ENCODE data around the gene PCCA. TPM values are rescaled to one million over a fixed set of nuclear protein-coding genes. Genes with fewer than 3 reads are reported as not detected.
"Not testable (repeated sequence)": the region's sequence is repeated elsewhere in the genome, so short reads cannot be mapped to it uniquely, and the experiment has no call there.

PCCA gene
- total RNA-seq, 1 donor from 2014 or later, result 6.4 TPM

GRCh38 chr13:100306434-100306999 lies 217.6 kb downstream of the PCCA start:
- Mint-ChIP-seq H3K4me1 (no peaks in the 10 kb centered on the region), H3K27ac (no peak overlapping the region)
- intact Hi-C loops (cut with micrococcal nuclease), result no loop called here

DNA sequence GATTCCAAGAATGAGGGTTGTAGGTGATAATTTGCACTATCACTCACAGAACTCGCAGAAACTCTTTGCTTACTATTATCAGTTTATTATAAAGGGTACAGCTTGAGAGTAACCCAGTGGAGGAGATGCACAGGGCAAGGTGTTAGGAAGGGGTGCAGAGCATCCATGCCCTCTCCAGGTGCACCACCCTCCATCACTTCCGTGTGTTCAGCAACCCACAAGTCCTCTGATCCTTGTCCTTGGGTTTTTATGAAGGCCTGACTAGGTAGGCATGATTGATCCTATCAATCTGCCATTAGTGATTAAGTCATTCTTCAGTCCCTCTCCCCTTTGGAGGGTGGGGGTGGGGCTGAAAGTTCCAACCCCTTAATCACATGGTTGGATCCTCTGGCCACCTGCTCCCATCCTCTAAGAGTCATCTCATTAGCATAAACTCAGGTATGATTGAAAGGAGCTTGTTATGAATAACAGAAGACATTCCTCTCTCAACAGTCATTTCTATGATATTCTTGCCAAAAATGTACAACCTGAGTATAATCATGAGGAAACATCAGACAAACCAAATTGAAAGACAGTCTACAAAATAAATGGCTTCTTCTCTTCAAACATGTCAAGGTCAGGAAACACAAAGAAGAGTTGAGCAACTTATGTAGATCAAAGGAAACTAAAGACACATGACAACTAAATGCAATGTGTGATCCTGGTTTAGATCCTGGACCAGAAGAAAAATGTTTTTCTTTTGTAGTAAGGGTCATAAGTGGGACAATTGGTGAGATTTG lies 225.4 kb downstream of the PCCA start:
- Mint-ChIP-seq H3K36me3 (ENCODE audit: low read depth) (peaks cover 9% of the 10 kb centered on the region), H3K4me1 (no peaks in the 10 kb centered on the region), H3K4me3 (no peak overlapping the region), H3K27ac (no peak overlapping the region), H3K27me3 (no peaks in the 10 kb centered on the region), H3K9me3 (peaks cover 6% of the 10 kb centered on the region)
- intact Hi-C loops (cut with micrococcal nuclease), result no loop called here
- no peak for DNase-seq

More at GRCh38 chr13:100306434-100306999, 217.6 kb downstream of the PCCA start:
- no peaks in the 10 kb centered on the region for H3K9me3 Mint-ChIP-seq
- H3K36me3 Mint-ChIP-seq (ENCODE audit: low read depth), result peaks cover 1% of the 10 kb centered on the region
- no peak for DNase-seq
- no peaks in the 10 kb centered on the region for H3K27me3 Mint-ChIP-seq
- H3K4me3 Mint-ChIP-seq, result no peak overlapping the region

DNA sequence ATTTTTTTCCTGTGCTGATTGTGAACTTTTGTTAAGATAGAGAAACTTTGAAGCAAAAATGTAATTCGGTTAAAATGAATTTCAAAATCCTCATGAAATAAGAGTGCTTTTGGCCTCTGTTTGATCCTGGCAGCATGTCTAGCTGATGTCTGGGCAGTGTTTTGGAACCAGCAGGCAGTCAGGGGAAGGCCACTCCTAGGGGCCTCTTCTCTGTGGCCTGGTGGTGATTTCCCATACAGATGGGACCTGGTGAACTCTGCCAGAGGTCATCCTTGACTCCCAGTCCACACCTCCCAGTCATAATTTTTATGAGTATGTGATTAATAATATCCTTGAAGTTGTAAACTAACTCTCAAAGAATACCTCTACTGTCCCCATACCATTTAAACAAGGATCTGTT lies 226.6 kb downstream of the PCCA start:
- peaks cover 13% of the 10 kb centered on the region for H3K36me3 Mint-ChIP-seq (ENCODE audit: low read depth)
- H3K27ac Mint-ChIP-seq, result no peak overlapping the region
- peaks cover 12% of the 10 kb centered on the region for H3K9me3 Mint-ChIP-seq
- intact Hi-C loops (cut with micrococcal nuclease), result no loop called here
- H3K4me1 Mint-ChIP-seq, result no peaks in the 10 kb centered on the region
- DNase-seq, result no peak
- no peak overlapping the region for H3K4me3 Mint-ChIP-seq
- H3K27me3 Mint-ChIP-seq, result no peaks in the 10 kb centered on the region

GRCh38 chr13:100318473-100318872 lies 229.6 kb downstream of the PCCA start:
- H3K4me1 Mint-ChIP-seq; DNase-seq; H3K27ac Mint-ChIP-seq; H3K27me3 Mint-ChIP-seq; H3K4me3 Mint-ChIP-seq; intact Hi-C loops (cut with micrococcal nuclease): not testable (repeated sequence)
- Mint-ChIP-seq H3K9me3 (peaks cover 12% of the 10 kb centered on the region), H3K36me3 (ENCODE audit: low read depth) (peaks cover 17% of the 10 kb centered on the region)

DNA sequence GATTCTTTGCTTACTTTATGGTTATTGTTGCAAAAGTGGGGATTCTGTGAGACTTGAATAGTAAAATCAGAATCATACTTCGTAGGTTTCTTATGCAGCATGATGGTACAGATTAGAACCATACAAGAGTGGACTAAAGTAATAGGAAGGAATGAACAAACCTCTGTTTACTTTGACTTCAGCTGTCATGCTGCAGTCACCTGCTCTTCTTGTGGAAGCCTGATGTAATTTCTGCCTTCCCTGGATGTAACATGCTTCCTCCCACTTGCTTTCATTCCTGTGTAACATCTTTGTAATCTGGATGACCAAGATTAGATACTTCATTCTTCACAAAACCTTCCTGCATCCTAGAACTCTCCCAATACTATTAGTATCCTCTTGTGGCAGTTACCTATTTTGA lies 235.0 kb downstream of the PCCA start:
- Mint-ChIP-seq H3K9me3 (peaks cover 8% of the 10 kb centered on the region), H3K4me3 (no peak overlapping the region), H3K36me3 (ENCODE audit: low read depth) (peaks cover 12% of the 10 kb centered on the region), H3K27ac (no peak overlapping the region), H3K27me3 (no peaks in the 10 kb centered on the region), H3K4me1 (no peaks in the 10 kb centered on the region)
- DNase-seq, result no peak
- intact Hi-C loops (cut with micrococcal nuclease), result no loop called here

- H3K27ac Mint-ChIP-seq, result no peak overlapping the region
- DNase-seq, result no peak
Observed at GRCh38 chr13:100330662-100331061, 241.8 kb downstream of the PCCA start.

DNA sequence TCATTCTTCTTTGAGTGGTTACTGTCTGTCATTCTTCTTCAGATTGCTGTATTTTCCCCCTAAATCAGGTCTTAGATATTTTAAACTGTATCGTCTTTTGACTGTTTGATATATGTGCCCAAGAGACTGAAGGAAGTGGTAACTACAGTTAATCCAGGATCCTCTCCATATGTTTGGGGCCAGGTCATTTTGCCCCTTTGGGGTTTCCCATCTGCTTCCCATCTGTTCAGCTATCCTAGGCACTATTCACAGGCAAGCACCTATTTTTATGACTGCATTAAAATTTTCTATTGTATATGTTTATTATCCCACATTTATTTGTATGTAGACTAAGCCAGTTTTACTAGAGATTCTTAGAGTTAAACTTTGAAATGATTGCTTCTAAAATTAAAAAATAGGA lies 244.2 kb downstream of the PCCA start:
- peaks cover 18% of the 10 kb centered on the region for H3K9me3 Mint-ChIP-seq
- H3K4me1 Mint-ChIP-seq, result peaks cover 5% of the 10 kb centered on the region
- no peak for DNase-seq
- H3K4me3 Mint-ChIP-seq, result no peak overlapping the region
- H3K36me3 Mint-ChIP-seq (ENCODE audit: low read depth), result peaks cover 16% of the 10 kb centered on the region
- no peaks in the 10 kb centered on the region for H3K27me3 Mint-ChIP-seq
- intact Hi-C loops (cut with micrococcal nuclease), result no loop called here
- H3K27ac Mint-ChIP-seq, result no peak overlapping the region

More at GRCh38 chr13:100330662-100331061, 241.8 kb downstream of the PCCA start:
- Mint-ChIP-seq H3K4me3 (no peak overlapping the region), H3K9me3 (peaks cover 14% of the 10 kb centered on the region), H3K4me1 (peaks cover 5% of the 10 kb centered on the region), H3K36me3 (ENCODE audit: low read depth) (peaks cover 16% of the 10 kb centered on the region), H3K27me3 (no peaks in the 10 kb centered on the region)
- intact Hi-C loops (cut with micrococcal nuclease), result no loop called here

GRCh38 chr13:100334214-100334613 lies 245.3 kb downstream of the PCCA start:
- intact Hi-C loops (cut with micrococcal nuclease), result no loop called here
- Mint-ChIP-seq H3K4me1 (peaks cover 5% of the 10 kb centered on the region), H3K36me3 (ENCODE audit: low read depth) (peaks cover 15% of the 10 kb centered on the region), H3K27me3 (no peaks in the 10 kb centered on the region), H3K4me3 (no peak overlapping the region), H3K27ac (no peak overlapping the region), H3K9me3 (peaks cover 16% of the 10 kb centered on the region)
- peak; percentile 59 for DNase-seq

- peaks cover 16% of the 10 kb centered on the region for H3K9me3 Mint-ChIP-seq
- H3K4me1 Mint-ChIP-seq, result peaks cover 19% of the 10 kb centered on the region
- H3K4me3 Mint-ChIP-seq, result no peak overlapping the region
- no peaks in the 10 kb centered on the region for H3K27me3 Mint-ChIP-seq
- peaks cover 19% of the 10 kb centered on the region for H3K36me3 Mint-ChIP-seq (ENCODE audit: low read depth)
- intact Hi-C loops (cut with micrococcal nuclease), result no loop called here
- DNase-seq, result no peak
- H3K27ac Mint-ChIP-seq, result no peak overlapping the region
Observed at GRCh38 chr13:100336795-100337516, 248.1 kb downstream of the PCCA start.

- Mint-ChIP-seq H3K4me1 (peaks cover 19% of the 10 kb centered on the region), H3K27ac (no peak overlapping the region), H3K36me3 (ENCODE audit: low read depth) (peaks cover 15% of the 10 kb centered on the region), H3K4me3 (no peak overlapping the region), H3K27me3 (no peaks in the 10 kb centered on the region), H3K9me3 (peaks cover 11% of the 10 kb centered on the region)
- intact Hi-C loops (cut with micrococcal nuclease), result no loop called here
- DNase-seq, result no peak
Observed at GRCh38 chr13:100338275-100338674, 249.4 kb downstream of the PCCA start.

DNA sequence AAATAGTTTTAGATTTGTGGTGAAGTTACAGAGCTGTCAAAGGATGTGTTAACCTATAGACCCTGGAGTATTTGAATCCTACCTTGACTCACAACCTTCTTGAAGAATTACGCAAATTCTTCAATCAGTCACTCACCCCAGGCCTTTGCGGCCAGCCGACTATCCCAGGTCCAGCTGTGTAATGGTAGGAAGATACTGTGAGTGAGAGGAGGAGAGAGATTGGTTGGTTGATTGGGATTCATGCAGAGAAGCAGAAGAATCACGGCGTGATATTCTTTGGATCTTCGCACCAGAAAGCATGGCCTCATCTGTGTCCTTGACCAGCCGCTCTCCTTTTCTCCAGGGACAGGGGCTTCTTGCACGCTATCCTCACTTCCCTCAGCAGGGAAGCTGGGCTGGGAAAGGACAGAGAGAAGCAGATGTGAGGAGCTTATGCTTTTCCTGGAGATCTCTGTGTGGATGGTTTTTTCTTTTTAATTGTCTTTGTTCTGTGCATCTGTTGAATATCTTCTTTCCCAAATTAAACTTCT lies 250.6 kb downstream of the PCCA start:
- DNase-seq, result no peak
- H3K9me3 Mint-ChIP-seq, result peaks cover 9% of the 10 kb centered on the region
- H3K36me3 Mint-ChIP-seq (ENCODE audit: low read depth), result peaks cover 13% of the 10 kb centered on the region
- intact Hi-C loops (cut with micrococcal nuclease), result no loop called here
- H3K4me1 Mint-ChIP-seq, result peaks cover 16% of the 10 kb centered on the region
- H3K27ac Mint-ChIP-seq, result no peak overlapping the region
- no peak overlapping the region for H3K4me3 Mint-ChIP-seq
- H3K27me3 Mint-ChIP-seq, result no peaks in the 10 kb centered on the region

DNA sequence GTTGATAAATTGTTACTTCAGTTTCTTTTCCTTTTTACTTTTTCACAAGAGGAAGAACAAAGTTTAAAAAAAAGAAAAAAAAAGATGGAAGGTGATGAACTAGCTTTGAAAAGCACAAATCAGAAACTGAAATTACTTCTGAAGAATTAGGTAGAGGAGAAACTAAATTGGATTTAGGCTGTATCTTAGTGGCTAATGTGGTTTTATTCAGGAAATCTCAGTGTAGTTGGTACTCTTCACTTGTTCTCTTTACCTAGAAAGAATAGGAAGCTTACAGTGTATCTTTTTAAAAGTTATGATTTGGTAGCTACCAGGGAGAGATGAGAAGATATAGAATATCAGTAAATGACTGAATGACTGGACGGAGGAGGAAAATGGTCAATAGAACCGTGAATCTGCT lies 252.0 kb downstream of the PCCA start:
- no peaks in the 10 kb centered on the region for H3K27me3 Mint-ChIP-seq
- peaks cover 17% of the 10 kb centered on the region for H3K4me1 Mint-ChIP-seq
- peaks cover 9% of the 10 kb centered on the region for H3K36me3 Mint-ChIP-seq (ENCODE audit: low read depth)
- H3K9me3 Mint-ChIP-seq, result peaks cover 4% of the 10 kb centered on the region
- DNase-seq, result no peak
- intact Hi-C loops (cut with micrococcal nuclease), result no loop called here
- no peak overlapping the region for H3K4me3 Mint-ChIP-seq
- no peak overlapping the region for H3K27ac Mint-ChIP-seq

- peaks cover 9% of the 10 kb centered on the region for H3K36me3 Mint-ChIP-seq (ENCODE audit: low read depth)
- peaks cover 17% of the 10 kb centered on the region for H3K4me1 Mint-ChIP-seq
- no peak for DNase-seq
- H3K9me3 Mint-ChIP-seq, result peaks cover 7% of the 10 kb centered on the region
- intact Hi-C loops (cut with micrococcal nuclease), result no loop called here
- H3K4me3 Mint-ChIP-seq, result peak overlapping the region; percentile 25
- H3K27ac Mint-ChIP-seq, result no peak overlapping the region
- H3K27me3 Mint-ChIP-seq, result no peaks in the 10 kb centered on the region
Observed at GRCh38 chr13:100341327-100341726, 252.4 kb downstream of the PCCA start.

- H3K4me3 Mint-ChIP-seq, result no peak overlapping the region
- H3K4me1 Mint-ChIP-seq, result peaks cover 17% of the 10 kb centered on the region
- H3K36me3 Mint-ChIP-seq (ENCODE audit: low read depth), result peaks cover 8% of the 10 kb centered on the region
- H3K9me3 Mint-ChIP-seq, result peaks cover 3% of the 10 kb centered on the region
- DNase-seq, result no peak
- intact Hi-C loops (cut with micrococcal nuclease), result no loop called here
- H3K27ac Mint-ChIP-seq, result no peak overlapping the region
- no peaks in the 10 kb centered on the region for H3K27me3 Mint-ChIP-seq
Observed at GRCh38 chr13:100344544-100344943, 255.7 kb downstream of the PCCA start.
